BJ (cell line): ENCODE results near the gene IGFL3. TPM values are rescaled to one million over a fixed set of nuclear protein-coding genes. Genes with fewer than 3 reads are reported as not detected.
A peak's percentile ranks its signal among the peaks of the same experiment; 100 is the strongest.
"Not testable (repeated sequence)": the region's sequence is repeated elsewhere in the genome, so short reads cannot be mapped to it uniquely, and the experiment has no call there.

Experiments used
- CTCF ChIA-PET: fragments of 350-600 bp; formaldehyde crosslinking; extraction: SDS; loops from one replicate; lab custom pipeline; 2021; ENCODE audit warnings: antibody characterized with exemption, inconsistent platforms; lab: Yijun Ruan, JAX
- POLR2A ChIA-PET: fragments of 300-600 bp; sonication (Branson Sonifier 250); formaldehyde crosslinking; extraction: SDS; loops from one replicate; lab custom pipeline; 2021; ENCODE audit warnings: antibody characterized with exemption; lab: Charles Lee
- DNase-seq: peaks from one replicate; pipeline ENCODE4 v3.0.0-alpha.2; 2011; ENCODE audit warnings: low read depth
- H3K27me3 ChIP-seq: 2 replicates; pipeline ENCODE4 v1.6.0; 2011; ENCODE audit warnings: low read length; ENCODE audit not compliant: control insufficient read depth, insufficient read depth
- H3K36me3 ChIP-seq: 2 replicates; pipeline ENCODE4 v1.5.1; 2011; ENCODE audit warnings: low read length; ENCODE audit not compliant: control insufficient read depth, insufficient read depth
- H3K4me3 ChIP-seq: 2 replicates; pipeline ENCODE4 v1.5.1; 2011; ENCODE audit warnings: low read depth, mild to moderate bottlenecking, control low read depth, low read length
- polyA plus RNA-seq: library from polyadenylated mRNA; depleted of rRNA; stranded (reverse); fragments of >200 nt; gene quantifications from 2 replicates; pipeline ENCODE4 v1.2.3, GENCODE V29; 2011
- TF ChIP-seq, protein P1 (sequence below): IDR thresholded peaks from 2 replicates; pipeline ENCODE4 v1.5.1; 2011; ENCODE audit warnings: low read depth, mild to moderate bottlenecking, control low read depth, inconsistent platforms, low read length, moderate library complexity; ENCODE audit not compliant: insufficient read depth

IGFL3 gene
- polyA plus RNA-seq, 1 experiment, result not detected

DNA sequence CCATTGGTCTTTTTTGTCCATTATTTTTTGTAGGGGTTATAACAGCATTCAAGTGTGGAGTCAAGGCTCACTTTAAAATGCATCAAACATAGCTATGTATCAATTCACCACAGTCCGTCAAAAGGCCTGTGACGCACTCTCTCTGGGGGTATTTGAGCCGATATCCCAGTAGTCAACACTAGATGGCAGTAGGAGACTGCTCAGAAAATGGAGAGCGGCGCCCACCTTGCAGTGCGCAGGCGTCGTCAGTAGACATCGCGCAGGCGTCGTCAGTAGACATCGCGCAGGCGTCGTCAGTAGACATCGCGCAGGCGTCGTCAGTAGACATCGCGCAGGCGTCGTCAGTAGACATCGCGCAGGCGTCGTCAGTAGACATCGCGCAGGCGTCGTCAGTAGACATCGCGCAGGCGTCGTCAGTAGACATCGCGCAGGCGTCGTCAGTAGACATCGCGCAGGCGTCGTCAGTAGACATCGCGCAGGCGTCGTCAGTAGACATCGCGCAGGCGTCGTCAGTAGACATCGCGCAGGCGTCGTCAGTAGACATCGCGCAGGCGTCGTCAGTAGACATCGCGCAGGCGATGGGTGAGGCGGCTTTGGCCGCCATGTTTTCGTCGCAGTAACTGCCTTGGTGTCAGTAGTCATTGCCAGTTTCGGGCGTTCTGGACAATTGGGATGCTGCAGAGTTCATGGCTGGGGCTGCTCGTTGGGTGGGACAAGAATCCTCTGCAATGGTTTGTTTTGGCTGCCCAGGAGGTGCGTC lies 45.7 kb downstream of the IGFL3 start:
- DNase-seq, POLR2A ChIA-PET, H3K4me3 ChIP-seq, H3K36me3 ChIP-seq: not testable (repeated sequence)
- TF ChIP-seq, protein P1, sequence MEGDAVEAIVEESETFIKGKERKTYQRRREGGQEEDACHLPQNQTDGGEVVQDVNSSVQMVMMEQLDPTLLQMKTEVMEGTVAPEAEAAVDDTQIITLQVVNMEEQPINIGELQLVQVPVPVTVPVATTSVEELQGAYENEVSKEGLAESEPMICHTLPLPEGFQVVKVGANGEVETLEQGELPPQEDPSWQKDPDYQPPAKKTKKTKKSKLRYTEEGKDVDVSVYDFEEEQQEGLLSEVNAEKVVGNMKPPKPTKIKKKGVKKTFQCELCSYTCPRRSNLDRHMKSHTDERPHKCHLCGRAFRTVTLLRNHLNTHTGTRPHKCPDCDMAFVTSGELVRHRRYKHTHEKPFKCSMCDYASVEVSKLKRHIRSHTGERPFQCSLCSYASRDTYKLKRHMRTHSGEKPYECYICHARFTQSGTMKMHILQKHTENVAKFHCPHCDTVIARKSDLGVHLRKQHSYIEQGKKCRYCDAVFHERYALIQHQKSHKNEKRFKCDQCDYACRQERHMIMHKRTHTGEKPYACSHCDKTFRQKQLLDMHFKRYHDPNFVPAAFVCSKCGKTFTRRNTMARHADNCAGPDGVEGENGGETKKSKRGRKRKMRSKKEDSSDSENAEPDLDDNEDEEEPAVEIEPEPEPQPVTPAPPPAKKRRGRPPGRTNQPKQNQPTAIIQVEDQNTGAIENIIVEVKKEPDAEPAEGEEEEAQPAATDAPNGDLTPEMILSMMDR, result peak; percentile 47
- CTCF ChIA-PET, result interaction anchor here (0.6 to 7.7 kb wide), 25 partner anchors 9 to 342 kb away, joined by 3 to 212 read pairs (median 6); partner anchors contain the start of genes CCDC61 and IGFL3
- peaks cover 28% of the 10 kb centered on the region for H3K27me3 ChIP-seq

- no peaks in the 10 kb centered on the region for H3K36me3 ChIP-seq
- TF ChIP-seq, protein P1, result no peak
- no peak for DNase-seq
- CTCF ChIA-PET, result interaction anchor here (0.7 to 7.7 kb wide), 39 partner anchors 10 to 430 kb away, joined by 3 to 212 read pairs (median 4); partner anchors contain the start of genes CCDC61, IGFL3 and IGFL4
- H3K4me3 ChIP-seq, result no peak overlapping the region
- H3K27me3 ChIP-seq, result peaks cover 26% of the 10 kb centered on the region
- POLR2A ChIA-PET, result no interaction called here
Measured at GRCh38 chr19:46077815-46078167, 46.7 kb downstream of the IGFL3 start.

DNA sequence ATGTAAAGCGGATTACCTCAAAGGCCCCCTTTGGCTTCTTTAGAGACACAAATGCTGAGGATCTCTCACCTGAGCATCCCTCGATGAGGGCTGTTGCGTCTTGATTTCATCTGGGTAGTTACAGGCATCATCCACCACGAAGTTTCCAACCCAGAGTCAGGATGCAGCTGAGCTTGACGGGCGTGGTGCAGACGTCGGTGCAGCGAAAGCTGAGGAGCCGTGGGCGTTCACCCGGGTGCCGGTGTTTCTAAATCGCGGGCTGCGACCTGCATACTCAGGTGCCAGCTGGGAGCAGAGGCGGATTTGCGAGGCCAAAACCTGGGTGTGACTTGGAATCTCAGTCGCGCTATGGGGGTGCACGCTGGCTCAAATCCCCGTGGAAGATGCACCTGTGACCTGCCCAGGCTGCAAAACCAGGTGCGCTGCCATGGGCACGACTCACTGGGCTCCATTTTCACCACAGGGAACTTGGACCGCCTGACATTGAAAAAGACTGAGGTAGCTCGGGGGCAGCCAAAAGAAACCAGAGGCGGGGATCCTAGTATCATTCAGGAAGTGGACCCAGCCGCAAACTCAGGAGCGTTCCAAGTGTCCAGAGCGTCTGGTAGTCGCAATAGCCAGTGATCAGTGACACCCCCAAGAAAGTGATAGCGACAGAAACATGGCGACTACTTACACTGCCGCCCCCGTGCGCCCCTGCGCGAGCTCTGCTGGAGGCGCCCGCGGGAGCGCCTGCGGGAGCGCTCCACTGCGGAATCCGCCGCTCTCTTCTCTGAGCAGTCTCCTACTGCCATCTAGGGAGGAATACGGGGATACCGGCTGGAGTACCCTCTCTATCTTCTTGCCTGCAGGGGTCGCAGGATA lies 47.3 kb downstream of the IGFL3 start:
- Histone ChIP-seq H3K4me3 (no peak overlapping the region), H3K27me3 (peaks cover 26% of the 10 kb centered on the region), H3K36me3 (no peaks in the 10 kb centered on the region)
- ChIA-PET CTCF (interaction anchor here (0.6 to 7.7 kb wide), 42 partner anchors 9 to 431 kb away, joined by 3 to 212 read pairs (median 5); partner anchors contain the start of genes IGFL3 and IGFL4), POLR2A (no interaction called here)
- DNase-seq, result no peak
- TF ChIP-seq, protein P1, result peak; percentile 99

DNA sequence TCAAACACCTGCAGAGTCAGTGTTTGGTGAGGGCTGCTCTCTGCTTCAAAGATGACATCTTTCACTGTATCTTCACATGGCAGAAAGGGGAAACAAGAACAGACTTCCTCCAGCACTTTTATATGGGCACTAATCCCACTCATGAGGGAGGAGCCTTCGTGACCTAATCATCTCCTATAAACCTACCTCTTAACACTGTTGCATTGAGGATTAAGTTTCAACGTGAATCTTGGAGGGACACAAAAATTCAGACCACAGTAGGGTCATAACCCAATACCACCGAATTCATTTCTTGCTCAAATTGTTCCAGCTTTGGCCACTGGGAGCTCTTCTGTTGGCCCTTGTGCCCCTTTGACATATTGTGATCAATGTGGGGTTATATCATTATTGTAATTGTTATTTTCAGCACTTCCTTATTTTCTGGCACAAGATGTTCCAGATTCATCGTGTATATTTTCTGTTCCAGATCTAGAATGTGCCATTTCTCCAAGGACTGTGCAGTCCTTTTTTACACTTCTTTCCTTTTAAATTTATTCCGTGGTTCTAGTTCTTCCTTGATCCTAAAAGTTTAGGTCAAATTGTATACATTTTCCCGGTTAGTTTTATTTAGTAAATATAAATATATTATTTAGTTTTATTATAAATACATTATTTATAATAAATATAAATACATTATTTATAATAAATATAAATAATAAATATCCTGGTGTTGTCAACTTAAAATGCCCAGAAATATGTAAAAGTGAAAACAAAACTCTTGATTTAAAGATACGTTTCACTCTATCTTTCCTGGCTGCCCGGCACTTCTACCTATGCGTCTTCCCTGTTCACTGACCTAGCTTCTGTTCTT lies 48.2 kb downstream of the IGFL3 start:
- POLR2A ChIA-PET, result no interaction called here
- TF ChIP-seq, protein P1, result no peak
- no peak for DNase-seq
- CTCF ChIA-PET, result interaction anchor here (0.6 to 7.7 kb wide), 25 partner anchors 11 to 432 kb away, joined by 3 to 212 read pairs (median 9); partner anchors contain the start of gene IGFL4
- Histone ChIP-seq H3K36me3 (no peaks in the 10 kb centered on the region), H3K27me3 (peaks cover 26% of the 10 kb centered on the region), H3K4me3 (no peak overlapping the region)
